CD14-positive monocyte (primary cell): Measurements from ENCODE around the gene ST3GAL2. TPM values are rescaled to one million over a fixed set of nuclear protein-coding genes. Genes with fewer than 3 reads are reported as not detected.
A peak's percentile ranks its signal among the peaks of the same experiment; 100 is the strongest.

Experiments used
- DNase-seq, 3 donors: peaks; one replicate each; pipeline ENCODE4 v3.0.0-alpha.2; 2011 to 2022
- H2AFZ ChIP-seq: 2 replicates; pipeline ENCODE4 v1.6.0; 2012; ENCODE audit warnings: mild to moderate bottlenecking, low read depth, low read length, inconsistent platforms; ENCODE audit not compliant: insufficient read depth, poor library complexity, severe bottlenecking
- H3K27ac ChIP-seq, 2 donors: 1 replicate in 1 of 2; 2 replicates in 1 of 2; pipeline ENCODE4 v1.5.1; 2012 to 2013; ENCODE audit warnings: low read length in 2 of 2, control low read depth in 1 of 2, inconsistent platforms in 1 of 2, low read depth in 1 of 2, mild to moderate bottlenecking in 1 of 2
- H3K27me3 ChIP-seq, 2 donors: one replicate each; pipeline versions ENCODE4 v1.6.0 to v1.6.1; 2011 to 2013; ENCODE audit warnings: low read length in 2 of 2; ENCODE audit not compliant: control insufficient read depth in 2 of 2, insufficient read depth in 2 of 2
- H3K36me3 ChIP-seq, 2 donors: replicated peaks in 1 of 2; 1 replicate in 1 of 2; 2 replicates in 1 of 2; pipeline versions ENCODE4 v1.5.1 to v1.6.1; 2012 to 2013; ENCODE audit warnings: low read length in 2 of 2, control low read depth in 1 of 2, inconsistent platforms in 1 of 2, mild to moderate bottlenecking in 1 of 2; ENCODE audit not compliant: insufficient read depth in 2 of 2, control insufficient read depth in 1 of 2
- H3K4me1 ChIP-seq, 2 donors: 1 replicate in 1 of 2; 2 replicates in 1 of 2; pipeline versions ENCODE4 v1.5.1 to v1.6.1; 2012 to 2013; ENCODE audit warnings: low read length in 2 of 2, control low read depth in 1 of 2, inconsistent platforms in 1 of 2, mild to moderate bottlenecking in 1 of 2, moderate library complexity in 1 of 2; ENCODE audit not compliant: insufficient read depth in 2 of 2, control insufficient read depth in 1 of 2
- H3K4me2 ChIP-seq: replicated peaks from 2 replicates; pipeline ENCODE3; 2012; ENCODE audit warnings: low read length, moderate library complexity, mild to moderate bottlenecking; ENCODE audit not compliant: poor library complexity, severe bottlenecking; ENCODE audit errors: extremely low read depth
- H3K4me3 ChIP-seq, 3 experiments: fragments of 200-600 bp in 1 of 3; sonication (generic) in 1 of 3; replicated peaks in 1 of 3; 1 replicate in 2 of 3; 2 replicates in 1 of 3; pipeline ENCODE4 v1.5.1; 2011 to 2013; ENCODE audit warnings: low read length in 3 of 3, mild to moderate bottlenecking in 3 of 3, control low read depth in 2 of 3, low read depth in 2 of 3, inconsistent platforms in 1 of 3, moderate library complexity in 1 of 3
- H3K79me2 ChIP-seq: 2 replicates; pipeline ENCODE4 v1.6.0; 2012; ENCODE audit warnings: mild to moderate bottlenecking, control low read depth, inconsistent platforms, low read length, moderate library complexity; ENCODE audit not compliant: insufficient read depth
- H3K9ac ChIP-seq: 2 replicates; pipeline ENCODE4 v1.6.0; 2017; ENCODE audit warnings: low read length, mild to moderate bottlenecking; ENCODE audit not compliant: insufficient read depth, poor library complexity, severe bottlenecking
- H3K9me3 ChIP-seq, 2 donors: replicated peaks in 1 of 2; 1 replicate in 1 of 2; 2 replicates in 1 of 2; pipeline versions ENCODE4 v1.5.1 to v1.6.1; 2012 to 2013; ENCODE audit warnings: low read length in 2 of 2, control low read depth in 1 of 2; ENCODE audit not compliant: control insufficient read depth in 1 of 2, insufficient read depth in 1 of 2
- H4K20me1 ChIP-seq: 2 replicates; pipeline ENCODE4 v1.6.0; 2012; ENCODE audit warnings: mild to moderate bottlenecking, low read length, control low read depth, moderate library complexity; ENCODE audit not compliant: insufficient read depth
- H3K27ac Mint-ChIP-seq, 7 donors: one replicate each; pipeline ENCODE4 v1.8.0; 2020; ENCODE audit warnings: mild to moderate bottlenecking in 7 of 7, mixed read lengths in 7 of 7, moderate library complexity in 6 of 7, inconsistent platforms in 2 of 7
- H3K27me3 Mint-ChIP-seq, 3 donors: one replicate each; pipeline ENCODE4 v1.8.0; 2021 to 2022; ENCODE audit warnings: low read depth in 3 of 3, mild to moderate bottlenecking in 3 of 3, mixed read lengths in 3 of 3, moderate library complexity in 3 of 3, inconsistent platforms in 1 of 3
- H3K36me3 Mint-ChIP-seq, 2 donors: one replicate each; pipeline ENCODE4 v1.8.0; 2020; ENCODE audit warnings: mixed read lengths in 2 of 2, inconsistent platforms in 1 of 2, mild to moderate bottlenecking in 1 of 2
- H3K4me1 Mint-ChIP-seq: one replicate; pipeline ENCODE4 v1.8.0; 2020; ENCODE audit warnings: mild to moderate bottlenecking, mixed read lengths
- H3K4me3 Mint-ChIP-seq, 2 donors: one replicate each; pipeline ENCODE4 v1.8.0; 2020; ENCODE audit warnings: mild to moderate bottlenecking in 2 of 2, mixed read lengths in 2 of 2, moderate library complexity in 1 of 2
- H3K9me3 Mint-ChIP-seq, 7 donors: one replicate each; pipeline ENCODE4 v1.8.0; 2020 to 2022; ENCODE audit warnings: mixed read lengths in 7 of 7, mild to moderate bottlenecking in 6 of 7, moderate library complexity in 6 of 7, inconsistent platforms in 2 of 7
- CTCF ChIP-seq: fragments of 200-600 bp; IDR thresholded peaks from one replicate; pipeline ENCODE4 v1.8.0; 2022; ENCODE audit warnings: antibody characterized with exemption, mild to moderate bottlenecking
- WGBS: methylation state at CpG from one replicate; pipeline ENCODE4 v1.1.5; 2013; ENCODE audit warnings: missing lambda C conversion rate; ENCODE audit not compliant: insufficient coverage; 5-methylcytosine and 5-hydroxymethylcytosine counted together
- intact Hi-C, 2 donors: fragments of 100-400 bp; cut with micrococcal nuclease; formaldehyde crosslinking; loops; one replicate each; pipeline versions ENCODE4 v1.15.0 to v1.15.1; 2023
- polyA plus RNA-seq, 3 donors: library from polyadenylated mRNA; depleted of rRNA in 1 of 3; unstranded in 2 of 3; stranded (reverse) in 1 of 3; fragments of 300-500 nt in 2 of 3; fragments of >200 nt in 1 of 3; fragmentation: Illumina TruSeq in 2 of 3; gene quantifications; 1 replicate in 2 of 3; 2 replicates in 1 of 3; pipeline ENCODE4 v1.2.3, GENCODE V29; 2012 to 2021

The ST3GAL2 gene
- polyA plus RNA-seq, 3 donors, result 13.5 to 20.0 (median 18.4) TPM

- under 1% methylated on average over 65 of the region's 67 CpGs for WGBS
- Histone ChIP-seq H3K9ac (peak within 1 kb of the TSS; percentile 88), H3K27ac (peak within 1 kb of the TSS; percentile 65 to 94), H3K4me1 (peaks cover 11 to 19% of the 10 kb centered on the region in 2 donors), H3K4me2 (peak within 1 kb of the TSS; percentile 99), H3K27me3 (peaks cover 0 to 11% of the 10 kb centered on the region in 2 donors), H3K36me3 (no peaks in the 10 kb centered on the region), H3K79me2 (no peaks in the 10 kb centered on the region), H2AFZ (peak within 1 kb of the TSS; percentile 96), H4K20me1 (no peaks in the 10 kb centered on the region), H3K9me3 (no peaks in the 10 kb centered on the region), H3K4me3 (peak within 1 kb of the TSS; percentile 64 to 89 (median 84))
- no peak for TF ChIP-seq CTCF
- H3K27ac Mint-ChIP-seq, result peak within 1 kb of the TSS; percentile 85 to 98 (median 94)
- peak; percentile 38 to 57 (median 52) for DNase-seq
- peaks cover 24% of the 10 kb centered on the region for H3K4me1 Mint-ChIP-seq
- intact Hi-C loops, result loop anchor here (5.0 to 10.0 kb wide), 3 partner anchors 57 to 72 kb away; partner anchors contain the start of genes COG4 (in 1 of the 2) and SF3B3 (in 1 of the 2)
- H3K9me3 Mint-ChIP-seq, result no peaks in the 10 kb centered on the region
- H3K27me3 Mint-ChIP-seq, result peaks cover 7 to 25% (median 12%) of the 10 kb centered on the region in 3 donors
- peak within 1 kb of the TSS; percentile 80 to 90 for H3K4me3 Mint-ChIP-seq
- H3K36me3 Mint-ChIP-seq, result no peaks in the 10 kb centered on the region
Observed at GRCh38 chr16:70454222-70455034, 15.5 kb upstream of the ST3GAL2 start, which contains the start of gene FCSK. FCSK (plus strand) TSS chr16:70454595; CDS start chr16:70463191, 8,596 bp downstream.

- H3K4me1 ChIP-seq, result peaks cover 11 to 19% of the 10 kb centered on the region in 2 donors
- Mint-ChIP-seq H3K27ac (peak overlapping the region; percentile 38 to 98 (median 94)), H3K9me3 (no peaks in the 10 kb centered on the region), H3K4me3 (peak overlapping the region; percentile 80 to 90), H3K27me3 (peaks cover 12 to 28% (median 13%) of the 10 kb centered on the region in 3 donors), H3K4me1 (peaks cover 24% of the 10 kb centered on the region), H3K36me3 (no peaks in the 10 kb centered on the region)
- no peak for DNase-seq
- intact Hi-C loops, result loop anchor here (2.0 to 10.0 kb wide), 3 partner anchors 55 to 71 kb away; partner anchors contain the start of genes COG4 (in 1 of the 2) and SF3B3 (in 1 of the 2)
- TF ChIP-seq CTCF, result no peak
- peak overlapping the region; percentile 99 for H3K4me2 ChIP-seq
- peak overlapping the region; percentile 64 to 89 (median 84) for H3K4me3 ChIP-seq
- no peaks in the 10 kb centered on the region for H3K79me2 ChIP-seq
- H3K9ac ChIP-seq, result peak overlapping the region; percentile 88
- no peaks in the 10 kb centered on the region for H4K20me1 ChIP-seq
- H2AFZ ChIP-seq, result peak overlapping the region; percentile 96
- H3K27ac ChIP-seq, result peak overlapping the region in 1 of 2 donors; percentile 94
- no peaks in the 10 kb centered on the region for H3K36me3 ChIP-seq
- H3K27me3 ChIP-seq, result peaks cover 0 to 11% of the 10 kb centered on the region in 2 donors
- 0% methylated on average over 3 of the region's 8 CpGs for WGBS
- H3K9me3 ChIP-seq, result no peaks in the 10 kb centered on the region
Observed at GRCh38 chr16:70453892-70454221, 15.0 kb upstream of the ST3GAL2 start.
